Measurements from ENCODE around the gene GPR176. TPM values are rescaled to one million over a fixed set of nuclear protein-coding genes. Genes with fewer than 3 reads are reported as not detected.

GPR176 gene
- total RNA-seq, 1 donor from 2014 or later, result 7.2 TPM

DNA sequence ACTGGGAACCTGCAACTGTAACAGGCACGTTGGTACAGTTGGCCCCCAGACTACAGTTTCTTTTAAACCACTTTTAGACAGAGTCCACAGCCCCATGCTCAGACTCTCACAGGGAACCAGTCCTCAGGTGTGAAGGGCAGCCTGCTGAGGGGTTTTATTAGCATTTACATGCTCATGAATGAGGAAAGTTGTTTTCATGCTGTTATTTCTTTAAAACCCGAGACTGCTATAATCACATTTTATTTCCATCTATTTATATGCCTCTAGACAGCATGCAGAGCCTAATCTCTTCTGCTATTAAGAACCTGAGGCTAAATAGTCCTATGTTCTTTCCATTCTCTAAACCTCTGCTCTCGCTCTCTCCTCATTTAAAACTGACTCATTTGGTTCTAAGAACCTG is 111.2 kb downstream of the GPR176 start:
- Mint-ChIP-seq H3K4me3 (no peak overlapping the region), H3K27me3 (peaks cover 7% of the 10 kb centered on the region), H3K9me3 (no peaks in the 10 kb centered on the region), H3K36me3 (no peaks in the 10 kb centered on the region), H3K4me1 (ENCODE audit: unreplicated experiment) (peaks cover 4% of the 10 kb centered on the region), H3K27ac (no peak overlapping the region)
- no peak for DNase-seq (ENCODE audit: extremely low spot score, unreplicated experiment)
- no peak for TF ChIP-seq CTCF (conservative IDR thresholded peaks at IDR 0.05)

- no peak for DNase-seq (ENCODE audit: extremely low spot score, unreplicated experiment)
- H3K9me3 Mint-ChIP-seq, result no peaks in the 10 kb centered on the region
- H3K4me1 Mint-ChIP-seq (ENCODE audit: unreplicated experiment), result peaks cover 9% of the 10 kb centered on the region
- peaks cover 7% of the 10 kb centered on the region for H3K27me3 Mint-ChIP-seq
- H3K36me3 Mint-ChIP-seq, result no peaks in the 10 kb centered on the region
- no peak overlapping the region for H3K27ac Mint-ChIP-seq
- no peak overlapping the region for H3K4me3 Mint-ChIP-seq
- no peak for TF ChIP-seq CTCF (conservative IDR thresholded peaks at IDR 0.05)
Observed at GRCh38 chr15:39807791-39808190, 112.3 kb downstream of the GPR176 start.

DNA sequence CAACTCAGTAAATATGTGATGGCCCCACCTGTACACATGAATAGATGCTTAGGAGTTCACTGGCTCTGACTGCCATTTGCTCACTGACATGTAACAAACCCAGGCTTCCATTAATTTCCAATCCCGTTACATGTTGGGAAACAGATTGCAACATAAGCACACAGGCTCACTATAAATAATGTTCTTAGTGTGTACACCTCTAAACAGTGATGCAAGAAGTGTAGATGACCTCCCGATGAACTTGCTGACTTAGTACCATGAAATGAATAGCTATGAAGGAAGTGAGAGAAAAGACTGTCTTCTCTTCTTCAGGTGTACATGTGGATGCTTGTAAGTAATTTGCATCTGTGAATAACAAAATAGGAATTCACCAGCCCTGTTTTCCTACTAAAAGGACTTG is 116.0 kb downstream of the GPR176 start:
- peaks cover 9% of the 10 kb centered on the region for H3K4me1 Mint-ChIP-seq (ENCODE audit: unreplicated experiment)
- TF ChIP-seq CTCF (conservative IDR thresholded peaks at IDR 0.05), result no peak
- peaks cover 4% of the 10 kb centered on the region for H3K27me3 Mint-ChIP-seq
- H3K36me3 Mint-ChIP-seq, result no peaks in the 10 kb centered on the region
- no peak overlapping the region for H3K4me3 Mint-ChIP-seq
- H3K27ac Mint-ChIP-seq, result no peak overlapping the region
- no peak for DNase-seq (ENCODE audit: extremely low spot score, unreplicated experiment)
- H3K9me3 Mint-ChIP-seq, result no peaks in the 10 kb centered on the region

GRCh38 chr15:39803016-39803415 is 117.0 kb downstream of the GPR176 start:
- no peak overlapping the region for H3K27ac Mint-ChIP-seq
- no peak overlapping the region for H3K4me3 Mint-ChIP-seq
- no peak for TF ChIP-seq CTCF (conservative IDR thresholded peaks at IDR 0.05)
- no peaks in the 10 kb centered on the region for H3K9me3 Mint-ChIP-seq
- no peaks in the 10 kb centered on the region for H3K36me3 Mint-ChIP-seq
- DNase-seq (ENCODE audit: extremely low spot score, unreplicated experiment), result no peak
- H3K4me1 Mint-ChIP-seq (ENCODE audit: unreplicated experiment), result peaks cover 9% of the 10 kb centered on the region
- H3K27me3 Mint-ChIP-seq, result peaks cover 2% of the 10 kb centered on the region

DNA sequence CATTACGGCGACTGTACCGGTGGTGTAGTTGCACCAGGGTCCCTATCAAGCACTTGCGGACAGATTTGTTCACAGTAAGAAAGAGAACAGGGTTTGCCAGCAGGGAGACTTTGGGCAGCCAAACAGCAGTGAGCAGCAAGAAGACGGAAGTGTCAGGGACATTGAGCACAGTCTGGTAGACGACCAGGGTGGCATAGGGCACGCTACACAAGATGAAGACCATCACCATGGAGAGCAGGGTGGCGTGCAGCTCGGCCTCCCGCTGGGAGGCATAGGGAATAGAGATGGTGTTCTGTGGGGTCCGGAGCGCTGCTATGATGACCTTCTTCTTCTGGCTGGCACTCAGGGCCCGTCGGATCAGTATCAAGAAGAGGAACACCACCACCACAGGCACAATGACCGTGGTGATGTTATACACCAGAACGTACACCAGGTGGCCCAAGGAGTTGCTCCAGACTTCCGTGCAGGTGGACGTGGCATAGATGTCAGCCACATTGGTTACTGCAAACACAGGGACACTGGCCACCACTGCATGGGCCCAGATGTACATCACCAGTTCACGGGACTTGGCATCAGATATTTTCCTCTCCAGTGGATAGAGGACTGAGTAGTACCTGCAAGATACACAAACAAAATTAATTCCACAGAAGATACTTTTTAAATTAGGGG is 118.3 kb downstream of the GPR176 start:
- DNase-seq (ENCODE audit: extremely low spot score, unreplicated experiment), result no peak
- H3K4me3 Mint-ChIP-seq, result no peak overlapping the region
- no peak overlapping the region for H3K27ac Mint-ChIP-seq
- H3K9me3 Mint-ChIP-seq, result no peaks in the 10 kb centered on the region
- no peaks in the 10 kb centered on the region for H3K27me3 Mint-ChIP-seq
- H3K4me1 Mint-ChIP-seq (ENCODE audit: unreplicated experiment), result peaks cover 13% of the 10 kb centered on the region
- no peaks in the 10 kb centered on the region for H3K36me3 Mint-ChIP-seq
- TF ChIP-seq CTCF (conservative IDR thresholded peaks at IDR 0.05), result peak; percentile 58

All from type B pancreatic cell (in vitro differentiated cells).